ENCODE data around the gene TAMM41. TPM values are rescaled to one million over a fixed set of nuclear protein-coding genes. Genes with fewer than 3 reads are reported as not detected.

Gene TAMM41
- total RNA-seq, 2 donors from 2014 or later, result 10.9 to 20.8 TPM

GRCh38 chr3:11789412-11789811, 57.3 kb downstream of the TAMM41 start:
- no peak overlapping the region for H3K27ac ChIP-seq
- 79 to 80% methylated on average over 1 of the region's 1 CpG for WGBS, 2 donors
- H3K9me3 ChIP-seq, result no peaks in the 10 kb centered on the region
- H3K4me3 ChIP-seq, result no peak overlapping the region
- intact Hi-C loops (cut with DNase I), result no loop called here
- ATAC-seq (no peak), DNase-seq (no peak)
- no peaks in the 10 kb centered on the region for H3K4me1 ChIP-seq
- peaks cover 0 to 8% of the 10 kb centered on the region in 2 donors for H3K36me3 ChIP-seq (replicated peaks in 1 of 2; ENCODE audit: insufficient read depth in 1 of 2, low read depth in 2 of 2)
- TF ChIP-seq CTCF (IDR thresholded peaks at IDR 0.05) (no peak), POLR2A (IDR thresholded peaks at IDR 0.05) (no peak)
- no peaks in the 10 kb centered on the region for H3K27me3 ChIP-seq

DNA sequence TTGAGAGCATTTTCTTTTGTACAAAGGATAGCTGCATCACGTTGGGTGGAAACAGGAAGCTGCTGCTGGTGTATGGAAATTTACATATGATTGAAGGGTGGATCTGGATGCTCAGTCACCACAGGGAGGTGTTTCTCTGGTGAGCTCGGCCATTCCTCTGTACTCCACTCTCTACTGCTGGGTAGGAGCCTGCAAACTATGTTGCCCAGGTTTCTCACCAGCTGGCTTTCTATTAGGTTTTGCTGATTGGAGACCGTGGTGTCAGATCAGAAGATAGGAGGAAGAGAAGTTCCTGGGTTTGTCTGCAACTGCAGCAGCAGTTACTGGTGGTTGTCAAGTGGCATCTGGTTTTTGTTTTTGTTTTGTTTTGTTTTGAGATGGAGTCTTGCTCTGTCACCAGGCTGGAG, 61.7 kb downstream of the TAMM41 start:
- intact Hi-C loops (cut with DNase I), result no loop called here
- TF ChIP-seq POLR2A (IDR thresholded peaks at IDR 0.05) (no peak), CTCF (IDR thresholded peaks at IDR 0.05) (no peak)
- WGBS, 2 donors, result 74% methylated on average over 3 of the region's 3 CpGs
- Histone ChIP-seq H3K27ac (no peak overlapping the region), H3K36me3 (replicated peaks in 1 of 2; ENCODE audit: insufficient read depth in 1 of 2, low read depth in 2 of 2) (peaks cover 0 to 8% of the 10 kb centered on the region in 2 donors), H3K27me3 (no peaks in the 10 kb centered on the region), H3K4me3 (no peak overlapping the region), H3K9me3 (no peaks in the 10 kb centered on the region), H3K4me1 (no peaks in the 10 kb centered on the region)
- no peak for ATAC-seq
- DNase-seq, result no peak

DNA sequence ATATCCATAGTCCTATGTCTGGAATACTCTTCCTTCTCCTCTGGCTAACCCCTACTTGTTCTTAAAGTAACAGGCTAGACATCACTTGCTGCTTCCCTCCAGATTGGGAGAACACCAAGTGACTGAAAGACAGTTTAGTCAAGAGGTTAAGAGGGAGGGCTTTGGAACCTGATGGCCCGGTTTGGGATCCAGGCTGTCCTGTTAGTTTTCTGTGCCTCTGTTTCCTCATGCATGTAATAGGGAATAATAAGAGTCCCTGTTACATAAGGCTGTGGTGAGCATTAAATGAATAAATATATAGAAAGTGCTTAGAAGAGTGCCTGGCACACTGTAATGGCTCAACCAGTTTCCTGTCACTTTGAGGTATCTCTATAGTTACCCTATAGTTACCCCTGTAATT, 66.3 kb downstream of the TAMM41 start:
- Histone ChIP-seq H3K27me3 (no peaks in the 10 kb centered on the region), H3K4me3 (no peak overlapping the region), H3K27ac (no peak overlapping the region), H3K4me1 (no peaks in the 10 kb centered on the region), H3K36me3 (replicated peaks in 1 of 2; ENCODE audit: insufficient read depth in 1 of 2, low read depth in 2 of 2) (no peaks in the 10 kb centered on the region), H3K9me3 (no peaks in the 10 kb centered on the region)
- no peak for TF ChIP-seq POLR2A (IDR thresholded peaks at IDR 0.05)
- no peak for ATAC-seq
- whole genome bisulfite sequencing, 2 donors, result 93 to 94% methylated on average over 1 of the region's 1 CpG
- DNase-seq, result no peak
- intact Hi-C loops (cut with DNase I), result no loop called here

DNA sequence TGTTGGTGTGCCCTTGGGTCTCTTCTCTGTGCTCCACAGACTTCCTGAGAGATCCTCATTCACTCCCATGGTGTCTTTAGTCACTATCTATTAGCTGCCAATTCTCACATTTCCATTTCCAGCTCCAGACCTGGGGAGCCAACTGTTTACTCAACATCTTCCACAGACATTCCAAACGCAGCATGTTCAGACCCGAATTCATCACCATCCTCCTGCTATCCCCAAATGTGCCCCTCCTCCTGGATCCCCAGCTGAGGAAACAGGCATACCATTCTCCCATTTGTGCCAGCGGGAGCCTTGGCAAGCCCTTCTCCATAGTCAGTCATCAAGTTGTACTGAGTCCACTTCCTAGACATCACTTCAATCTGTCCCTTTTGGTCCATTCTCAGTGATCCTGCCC, 67.1 kb downstream of the TAMM41 start:
- intact Hi-C loops (cut with DNase I), result no loop called here
- no peak for ATAC-seq

GRCh38 chr3:11778248-11778647, 68.4 kb downstream of the TAMM41 start:
- TF ChIP-seq CTCF (IDR thresholded peaks at IDR 0.05), result no peak
- TF ChIP-seq POLR2A (IDR thresholded peaks at IDR 0.05), result no peak
- DNase-seq, result no peak
- ATAC-seq, result no peak
- no peaks in the 10 kb centered on the region for H3K4me1 ChIP-seq
- H3K36me3 ChIP-seq (replicated peaks in 1 of 2; ENCODE audit: insufficient read depth in 1 of 2, low read depth in 2 of 2), result no peaks in the 10 kb centered on the region
- 97 to 100% methylated on average over 2 of the region's 2 CpGs for WGBS, 2 donors
- H3K9me3 ChIP-seq, result no peaks in the 10 kb centered on the region
- H3K27me3 ChIP-seq, result no peaks in the 10 kb centered on the region
- intact Hi-C loops (cut with DNase I), result no loop called here
- no peak overlapping the region for H3K4me3 ChIP-seq
- no peak overlapping the region for H3K27ac ChIP-seq

More for the DNA sequence above, 67.1 kb downstream of the TAMM41 start:
- no peak for DNase-seq
- Histone ChIP-seq H3K36me3 (replicated peaks in 1 of 2; ENCODE audit: insufficient read depth in 1 of 2, low read depth in 2 of 2) (no peaks in the 10 kb centered on the region), H3K4me3 (no peak overlapping the region), H3K9me3 (no peaks in the 10 kb centered on the region), H3K4me1 (no peaks in the 10 kb centered on the region), H3K27ac (no peak overlapping the region), H3K27me3 (no peaks in the 10 kb centered on the region)
- WGBS, 2 donors, result 76 to 82% methylated on average over 3 of the region's 3 CpGs
- TF ChIP-seq POLR2A (IDR thresholded peaks at IDR 0.05), result no peak
- no peak for TF ChIP-seq CTCF (IDR thresholded peaks at IDR 0.05)
